ENCODE data around the gene SPHKAP.
A peak's percentile ranks its signal among the peaks of the same experiment; 100 is the strongest.
"Not testable (repeated sequence)": the region's sequence is repeated elsewhere in the genome, so short reads cannot be mapped to it uniquely, and the experiment has no call there.

The SPHKAP gene, protein sequence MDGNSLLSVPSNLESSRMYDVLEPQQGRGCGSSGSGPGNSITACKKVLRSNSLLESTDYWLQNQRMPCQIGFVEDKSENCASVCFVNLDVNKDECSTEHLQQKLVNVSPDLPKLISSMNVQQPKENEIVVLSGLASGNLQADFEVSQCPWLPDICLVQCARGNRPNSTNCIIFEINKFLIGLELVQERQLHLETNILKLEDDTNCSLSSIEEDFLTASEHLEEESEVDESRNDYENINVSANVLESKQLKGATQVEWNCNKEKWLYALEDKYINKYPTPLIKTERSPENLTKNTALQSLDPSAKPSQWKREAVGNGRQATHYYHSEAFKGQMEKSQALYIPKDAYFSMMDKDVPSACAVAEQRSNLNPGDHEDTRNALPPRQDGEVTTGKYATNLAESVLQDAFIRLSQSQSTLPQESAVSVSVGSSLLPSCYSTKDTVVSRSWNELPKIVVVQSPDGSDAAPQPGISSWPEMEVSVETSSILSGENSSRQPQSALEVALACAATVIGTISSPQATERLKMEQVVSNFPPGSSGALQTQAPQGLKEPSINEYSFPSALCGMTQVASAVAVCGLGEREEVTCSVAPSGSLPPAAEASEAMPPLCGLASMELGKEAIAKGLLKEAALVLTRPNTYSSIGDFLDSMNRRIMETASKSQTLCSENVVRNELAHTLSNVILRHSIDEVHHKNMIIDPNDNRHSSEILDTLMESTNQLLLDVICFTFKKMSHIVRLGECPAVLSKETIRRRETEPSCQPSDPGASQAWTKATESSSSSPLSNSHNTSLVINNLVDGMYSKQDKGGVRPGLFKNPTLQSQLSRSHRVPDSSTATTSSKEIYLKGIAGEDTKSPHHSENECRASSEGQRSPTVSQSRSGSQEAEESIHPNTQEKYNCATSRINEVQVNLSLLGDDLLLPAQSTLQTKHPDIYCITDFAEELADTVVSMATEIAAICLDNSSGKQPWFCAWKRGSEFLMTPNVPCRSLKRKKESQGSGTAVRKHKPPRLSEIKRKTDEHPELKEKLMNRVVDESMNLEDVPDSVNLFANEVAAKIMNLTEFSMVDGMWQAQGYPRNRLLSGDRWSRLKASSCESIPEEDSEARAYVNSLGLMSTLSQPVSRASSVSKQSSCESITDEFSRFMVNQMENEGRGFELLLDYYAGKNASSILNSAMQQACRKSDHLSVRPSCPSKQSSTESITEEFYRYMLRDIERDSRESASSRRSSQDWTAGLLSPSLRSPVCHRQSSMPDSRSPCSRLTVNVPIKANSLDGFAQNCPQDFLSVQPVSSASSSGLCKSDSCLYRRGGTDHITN (N-terminal part only)

DNA sequence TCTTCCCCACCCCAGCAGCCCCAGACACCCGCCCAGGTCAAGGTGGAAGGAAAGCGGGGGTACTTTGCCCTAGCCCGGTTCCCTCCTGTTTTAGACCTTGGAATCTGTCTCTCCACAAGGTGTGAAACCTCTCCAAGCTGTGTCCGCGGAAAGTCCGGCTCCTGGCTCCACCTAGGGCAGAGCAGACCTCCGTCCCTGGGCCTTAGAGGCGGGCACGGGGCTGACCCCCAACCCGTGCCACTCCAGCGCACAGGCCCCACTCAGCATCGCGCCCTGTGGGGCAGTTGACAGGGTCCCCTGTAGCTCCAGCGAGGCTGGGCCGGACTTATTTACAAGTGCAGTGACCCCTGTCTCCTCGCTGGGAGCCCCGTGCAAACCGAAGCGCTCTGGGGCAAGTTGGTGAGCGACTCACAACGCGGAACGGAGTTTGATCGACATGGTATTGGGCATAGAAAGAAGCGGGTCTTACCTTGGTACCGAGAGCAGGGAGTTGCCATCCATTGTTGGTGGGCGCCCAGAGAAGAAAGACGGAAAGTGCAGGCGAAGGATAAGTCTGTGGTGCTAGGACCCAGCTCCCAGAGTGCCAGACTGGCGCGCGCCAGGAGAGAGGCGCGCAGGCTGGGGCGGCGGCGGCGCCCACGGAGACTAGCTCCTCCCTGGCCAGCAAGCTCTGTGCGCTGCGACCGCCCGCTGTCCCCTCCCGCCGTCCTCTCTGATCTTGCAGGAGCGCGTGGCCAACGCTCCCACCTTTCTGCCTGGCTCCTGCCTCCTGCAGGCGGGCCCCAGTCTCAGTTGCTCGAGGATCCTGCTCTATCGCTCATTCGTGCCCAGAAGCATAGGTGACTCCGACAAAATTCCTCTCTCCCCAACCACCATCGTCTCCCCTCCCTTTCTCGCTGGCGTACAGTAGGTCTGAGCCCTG is at the start of gene SPHKAP:
Gene SPHKAP (minus strand): TSS at position 590 of the 922 bp plus-strand sequence. CDS start 89 bp downstream, at position 501.
- H3K36me3 ChIP-seq (ENCODE audit: insufficient read depth, low read length) = no peaks in the 10 kb centered on the region
- H3K9me3 ChIP-seq (ENCODE audit: control insufficient read depth, insufficient read depth, low read length) = no peaks in the 10 kb centered on the region
- H3K9ac ChIP-seq (ENCODE audit: low read depth, low read length) = peak within 1 kb of the TSS; percentile 53; the same call in 1 of the 2 replicates
- no peaks in the 10 kb centered on the region for H3K4me1 ChIP-seq (ENCODE audit: insufficient read depth, low read length)

DNA sequence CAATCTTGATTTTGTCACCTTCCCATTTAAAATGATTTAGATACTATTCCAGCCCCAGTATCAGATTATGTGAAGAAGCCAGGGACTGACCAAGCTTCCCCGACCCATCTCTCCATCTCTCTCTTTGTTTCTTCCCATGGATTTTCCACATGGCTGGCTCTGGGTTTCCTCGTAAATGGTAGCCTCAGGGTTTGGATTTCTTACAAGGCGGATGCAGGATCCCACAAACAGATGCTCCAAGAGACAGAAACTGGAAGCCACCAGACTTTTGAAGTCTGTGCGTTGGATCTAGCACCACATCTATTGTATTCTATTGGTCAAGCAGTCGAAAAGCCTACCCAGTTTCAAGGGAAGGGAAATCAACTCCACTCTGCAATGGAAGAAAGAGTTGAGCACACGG is 46.0 kb upstream of the SPHKAP start:
- Histone ChIP-seq H3K4me1 (ENCODE audit: insufficient read depth, low read length) (no peaks in the 10 kb centered on the region), H3K9me3 (ENCODE audit: control insufficient read depth, insufficient read depth, low read length) (no peaks in the 10 kb centered on the region), H3K9ac (ENCODE audit: low read depth, low read length) (no peak overlapping the region), H3K36me3 (ENCODE audit: insufficient read depth, low read length) (no peaks in the 10 kb centered on the region)

DNA sequence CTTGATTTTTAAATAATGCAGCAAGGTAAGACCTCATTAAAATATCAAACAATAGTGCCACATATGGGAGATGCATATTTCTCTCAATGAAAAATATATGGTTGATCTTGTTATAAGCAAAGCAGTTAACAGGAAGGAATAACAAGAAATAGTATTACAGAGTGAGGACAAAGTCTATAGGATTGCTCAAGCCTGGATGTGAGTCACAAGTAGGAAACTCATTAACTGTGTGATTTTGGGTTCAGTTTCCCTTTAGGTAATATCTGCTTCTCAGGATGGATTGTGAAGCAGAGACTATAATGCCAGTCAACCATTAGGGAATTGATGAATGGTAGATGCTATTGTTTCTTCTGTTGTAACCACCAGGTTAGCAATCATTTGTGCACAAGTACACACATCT is 42.9 kb upstream of the SPHKAP start:
- no peak overlapping the region for H3K9ac ChIP-seq (ENCODE audit: low read depth, low read length)
- no peaks in the 10 kb centered on the region for H3K36me3 ChIP-seq (ENCODE audit: insufficient read depth, low read length)
- no peaks in the 10 kb centered on the region for H3K4me1 ChIP-seq (ENCODE audit: insufficient read depth, low read length)
- H3K9me3 ChIP-seq (ENCODE audit: control insufficient read depth, insufficient read depth, low read length) = no peaks in the 10 kb centered on the region

DNA sequence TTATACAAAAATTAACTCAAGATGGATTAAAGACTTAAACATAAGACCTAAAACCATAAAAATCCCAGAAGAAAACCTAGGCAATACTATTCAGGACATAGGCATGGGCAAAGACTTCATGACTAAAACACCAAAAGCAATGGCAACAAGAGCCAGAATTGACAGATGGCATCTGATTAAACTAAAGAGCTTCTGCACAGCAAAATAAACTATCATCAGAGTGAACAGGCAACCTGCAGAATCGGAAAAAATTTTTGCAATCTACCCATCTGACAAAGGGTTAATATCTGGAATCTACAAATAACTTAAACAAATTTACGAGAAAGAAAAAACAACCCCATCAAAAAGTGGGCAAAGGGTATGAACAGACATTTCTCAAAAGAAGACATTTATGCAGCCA is 37.1 kb upstream of the SPHKAP start:
- H3K9me3 ChIP-seq (ENCODE audit: control insufficient read depth, insufficient read depth, low read length); H3K36me3 ChIP-seq (ENCODE audit: insufficient read depth, low read length); H3K9ac ChIP-seq (ENCODE audit: low read depth, low read length); H3K4me1 ChIP-seq (ENCODE audit: insufficient read depth, low read length): not testable (repeated sequence)

DNA sequence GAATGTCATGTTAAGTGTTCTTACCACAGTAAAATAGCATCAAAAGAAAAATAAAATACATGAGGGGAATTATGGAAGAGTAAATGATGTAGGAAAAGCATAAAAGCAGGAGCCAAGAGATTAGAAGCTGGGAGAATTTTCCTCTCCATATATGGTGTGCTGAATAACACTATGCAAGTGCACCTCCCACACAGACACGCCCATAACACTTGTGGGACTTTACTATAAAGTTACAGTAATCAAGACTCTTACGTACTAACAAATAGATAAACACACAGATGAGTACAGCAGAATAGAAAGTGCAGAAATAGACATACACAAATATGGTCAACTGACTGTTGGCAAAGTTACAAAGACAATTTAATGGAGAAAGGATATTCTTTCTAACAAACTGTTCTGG is 16.0 kb upstream of the SPHKAP start:
- no peaks in the 10 kb centered on the region for H3K36me3 ChIP-seq (ENCODE audit: insufficient read depth, low read length)
- H3K9me3 ChIP-seq (ENCODE audit: control insufficient read depth, insufficient read depth, low read length) = no peaks in the 10 kb centered on the region
- no peaks in the 10 kb centered on the region for H3K4me1 ChIP-seq (ENCODE audit: insufficient read depth, low read length)
- H3K9ac ChIP-seq (ENCODE audit: low read depth, low read length) = no peak overlapping the region

DNA sequence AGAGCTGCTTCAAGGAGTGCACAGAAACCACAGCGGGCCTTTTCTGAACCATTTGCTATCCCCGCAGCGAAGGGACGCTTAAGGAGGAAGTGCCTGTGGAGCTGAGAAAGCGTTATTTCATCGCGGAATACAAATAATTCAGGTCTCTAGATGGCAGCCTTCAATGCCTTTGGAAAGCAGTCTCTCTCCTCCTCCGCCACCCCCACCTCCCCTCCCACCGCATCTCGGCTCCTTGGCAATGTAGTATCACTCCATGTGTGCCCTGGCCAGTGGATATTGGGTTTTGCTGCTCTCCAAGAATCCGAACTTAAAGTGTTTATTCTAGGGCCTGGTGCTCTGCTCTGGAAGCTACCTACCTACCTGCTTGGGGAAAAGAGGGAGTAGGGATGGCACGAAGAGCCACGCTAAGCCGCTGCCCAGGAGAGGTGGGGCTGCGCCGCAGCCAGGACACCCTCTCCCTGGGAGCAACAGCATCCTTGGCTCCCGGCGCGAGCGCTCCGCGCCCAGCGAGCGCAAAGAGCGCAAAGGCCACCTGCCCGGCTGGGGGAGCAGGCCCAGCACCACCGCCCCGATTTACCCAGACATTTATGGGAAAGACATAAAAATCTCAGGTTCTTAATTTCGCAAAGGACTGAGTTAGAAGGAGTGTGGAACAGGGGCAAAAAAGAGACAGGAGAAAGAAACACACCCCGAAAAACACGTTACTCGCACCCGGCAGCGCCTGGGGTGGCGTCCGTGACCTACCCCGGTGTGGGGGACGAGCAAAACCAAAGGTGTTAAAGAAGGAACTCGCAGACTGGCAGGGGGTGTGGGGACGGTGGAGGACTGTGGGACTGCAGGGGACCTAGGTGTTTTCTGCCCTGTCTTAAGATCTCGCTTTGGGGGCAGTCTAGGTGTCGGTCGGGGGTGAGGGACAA is 1.0 kb downstream of the SPHKAP start:
- H3K9me3 ChIP-seq (ENCODE audit: control insufficient read depth, insufficient read depth, low read length) = no peaks in the 10 kb centered on the region
- no peaks in the 10 kb centered on the region for H3K4me1 ChIP-seq (ENCODE audit: insufficient read depth, low read length)
- no peaks in the 10 kb centered on the region for H3K36me3 ChIP-seq (ENCODE audit: insufficient read depth, low read length)
- peak overlapping the region; percentile 53; the same call in 1 of the 2 replicates for H3K9ac ChIP-seq (ENCODE audit: low read depth, low read length)

DNA sequence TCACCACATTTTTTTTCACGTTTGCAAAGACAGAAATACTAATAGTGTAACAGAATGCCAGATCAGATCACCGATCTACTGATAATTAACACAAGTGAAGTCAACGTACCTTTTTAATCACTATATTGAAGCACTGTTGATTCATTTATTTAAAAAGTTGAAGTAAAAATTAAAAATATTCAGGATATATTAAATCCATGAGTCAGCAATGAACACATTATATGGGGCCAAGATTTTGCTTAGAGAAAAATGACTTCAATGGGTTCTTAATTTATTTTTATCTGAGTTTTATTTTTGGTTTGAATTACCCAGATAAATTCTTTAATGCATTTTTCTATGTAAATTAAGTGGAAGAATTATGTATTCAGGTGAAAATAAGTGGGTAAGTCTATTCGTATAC is 14.2 kb downstream of the SPHKAP start:
- no peaks in the 10 kb centered on the region for H3K36me3 ChIP-seq (ENCODE audit: insufficient read depth, low read length)
- H3K4me1 ChIP-seq (ENCODE audit: insufficient read depth, low read length) = no peaks in the 10 kb centered on the region
- H3K9ac ChIP-seq (ENCODE audit: low read depth, low read length) = no peak overlapping the region
- H3K9me3 ChIP-seq (ENCODE audit: control insufficient read depth, insufficient read depth, low read length) = no peaks in the 10 kb centered on the region

DNA sequence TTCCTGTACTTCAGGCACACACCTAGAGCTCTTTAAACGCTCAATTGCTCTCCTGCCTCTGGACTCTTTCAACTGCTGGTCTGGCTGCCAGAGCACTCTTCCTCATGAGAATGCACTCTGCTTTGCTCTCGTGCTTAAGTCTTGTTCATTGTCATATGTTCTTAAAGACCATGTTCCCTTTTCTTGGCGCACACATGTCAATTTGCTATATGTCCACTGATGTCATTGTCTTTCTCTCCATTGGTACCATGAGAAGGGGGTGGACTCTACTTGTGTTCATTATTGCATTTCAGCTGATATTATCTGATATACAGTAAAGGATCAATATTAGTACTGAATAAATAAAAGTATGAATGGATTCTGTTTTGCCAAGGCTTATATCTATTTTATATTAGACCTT is 16.8 kb downstream of the SPHKAP start:
- Histone ChIP-seq H3K9me3 (ENCODE audit: control insufficient read depth, insufficient read depth, low read length) (no peaks in the 10 kb centered on the region), H3K4me1 (ENCODE audit: insufficient read depth, low read length) (no peaks in the 10 kb centered on the region), H3K36me3 (ENCODE audit: insufficient read depth, low read length) (no peaks in the 10 kb centered on the region), H3K9ac (ENCODE audit: low read depth, low read length) (no peak overlapping the region)

DNA sequence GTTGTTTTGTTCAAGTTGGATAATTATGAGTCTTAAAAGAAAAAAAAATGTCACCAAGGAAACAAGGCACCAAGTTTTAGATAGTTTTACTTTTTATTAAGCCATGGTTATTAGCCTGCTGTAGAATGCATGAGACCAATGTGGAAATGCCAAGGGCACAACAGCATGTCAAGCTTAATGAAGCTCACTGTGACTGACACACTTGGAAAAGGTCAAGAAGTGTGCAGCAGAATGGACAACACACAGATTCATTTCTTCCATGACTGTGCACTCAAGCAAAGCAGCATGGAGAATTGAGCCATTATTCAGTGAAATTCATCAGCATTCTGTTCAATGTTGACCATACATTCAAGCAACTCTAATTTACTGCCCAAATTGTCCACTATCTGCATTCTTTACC is 23.6 kb downstream of the SPHKAP start:
- Histone ChIP-seq H3K9me3 (ENCODE audit: control insufficient read depth, insufficient read depth, low read length) (no peaks in the 10 kb centered on the region), H3K9ac (ENCODE audit: low read depth, low read length) (no peak overlapping the region), H3K36me3 (ENCODE audit: insufficient read depth, low read length) (no peaks in the 10 kb centered on the region), H3K4me1 (ENCODE audit: insufficient read depth, low read length) (no peaks in the 10 kb centered on the region)

DNA sequence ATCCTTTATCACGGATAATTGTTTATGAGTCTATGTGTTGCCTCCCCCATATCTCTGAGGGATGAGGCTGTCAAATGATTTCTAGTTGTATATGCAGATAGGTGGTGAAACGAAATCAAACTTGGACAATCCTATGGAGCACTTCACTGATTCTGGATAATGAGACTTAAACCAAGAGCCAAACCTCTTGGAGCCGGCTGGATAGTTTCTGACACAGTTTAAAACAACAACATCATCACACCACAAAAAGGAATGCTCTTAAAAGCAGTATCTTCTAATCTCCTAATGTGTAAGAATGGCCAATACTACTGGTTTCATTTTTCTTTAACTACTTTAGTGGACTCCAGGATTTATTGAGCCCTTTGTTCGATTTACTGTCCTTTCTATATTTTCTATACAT is 36.5 kb downstream of the SPHKAP start:
- Histone ChIP-seq H3K36me3 (ENCODE audit: insufficient read depth, low read length) (no peaks in the 10 kb centered on the region), H3K4me1 (ENCODE audit: insufficient read depth, low read length) (no peaks in the 10 kb centered on the region), H3K9me3 (ENCODE audit: control insufficient read depth, insufficient read depth, low read length) (no peaks in the 10 kb centered on the region), H3K9ac (ENCODE audit: low read depth, low read length) (no peak overlapping the region)

DNA sequence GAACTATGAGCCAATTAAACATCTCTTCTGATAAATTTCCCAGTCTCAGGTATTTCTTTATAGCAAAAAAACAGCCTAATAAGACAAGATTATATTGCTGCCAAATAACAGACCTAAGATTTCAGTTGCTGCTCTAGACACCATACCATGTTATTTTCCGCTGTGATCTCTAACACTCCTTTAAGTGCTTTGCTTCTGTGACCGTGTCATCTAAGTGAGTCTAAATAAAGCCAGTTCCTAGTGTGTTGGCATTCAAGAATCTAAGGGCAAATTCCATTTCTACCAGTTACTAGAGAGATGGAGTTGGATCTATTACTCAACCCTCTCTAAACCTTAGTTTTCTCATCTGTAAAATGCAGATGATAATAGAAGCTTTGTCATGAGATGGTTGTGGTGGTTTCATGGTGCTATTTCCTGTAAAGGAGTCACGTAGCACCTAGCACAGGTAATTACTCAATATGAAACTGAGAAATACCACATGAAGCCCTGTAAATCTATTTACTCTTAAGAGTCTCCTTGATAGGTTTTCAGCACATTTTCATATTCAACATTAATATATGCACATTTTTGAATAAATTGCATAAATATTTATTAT is 40.5 kb downstream of the SPHKAP start:
- Histone ChIP-seq H3K9me3 (ENCODE audit: control insufficient read depth, insufficient read depth, low read length) (no peaks in the 10 kb centered on the region), H3K4me1 (ENCODE audit: insufficient read depth, low read length) (no peaks in the 10 kb centered on the region), H3K9ac (ENCODE audit: low read depth, low read length) (no peak overlapping the region), H3K36me3 (ENCODE audit: insufficient read depth, low read length) (no peaks in the 10 kb centered on the region)

DNA sequence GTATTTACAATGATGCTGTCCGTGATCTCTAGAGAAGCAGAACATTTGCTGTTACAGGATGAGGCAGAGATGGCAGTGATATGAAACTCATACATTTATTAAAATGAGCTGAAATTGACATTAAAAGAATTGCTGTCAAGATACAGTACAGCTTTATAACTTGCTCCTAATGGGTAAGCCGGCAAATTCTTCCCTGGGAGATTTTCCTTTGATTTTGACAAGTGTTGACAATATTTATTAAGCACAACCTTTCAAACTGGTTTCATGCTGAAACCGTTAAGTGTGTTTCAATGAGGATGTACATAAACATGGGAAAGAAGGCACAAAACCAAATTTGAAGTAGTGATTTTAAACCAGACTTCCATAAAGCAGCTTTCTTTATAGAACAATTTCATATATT is 45.5 kb downstream of the SPHKAP start:
- Histone ChIP-seq H3K36me3 (ENCODE audit: insufficient read depth, low read length) (no peaks in the 10 kb centered on the region), H3K9me3 (ENCODE audit: control insufficient read depth, insufficient read depth, low read length) (no peaks in the 10 kb centered on the region), H3K4me1 (ENCODE audit: insufficient read depth, low read length) (no peaks in the 10 kb centered on the region), H3K9ac (ENCODE audit: low read depth, low read length) (no peak overlapping the region)
